Measurements from ENCODE around the gene SETD7. TPM values are rescaled to one million over a fixed set of nuclear protein-coding genes. Genes with fewer than 3 reads are reported as not detected.
"Not testable (repeated sequence)": the region's sequence is repeated elsewhere in the genome, so short reads cannot be mapped to it uniquely, and the experiment has no call there.

The SETD7 gene
- total and polyA plus RNA-seq, 7 donors, result 15.2 to 96.0 (median 78.4) TPM

DNA sequence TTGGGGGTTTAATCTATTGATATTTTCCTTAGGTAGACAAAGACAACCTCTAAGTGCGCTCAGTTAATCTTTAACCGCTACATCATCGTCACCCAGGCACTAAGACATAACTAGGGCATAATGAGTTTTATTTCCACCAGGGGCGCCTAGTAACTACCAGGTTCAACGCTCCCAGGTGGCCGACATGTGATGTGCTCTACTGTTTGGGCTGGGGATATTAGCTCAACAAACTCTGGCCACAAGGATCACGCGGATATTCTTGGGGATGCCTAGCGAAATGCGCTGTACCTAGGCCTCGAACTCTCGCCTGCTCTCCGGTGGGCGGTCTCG is 103.0 kb downstream of the SETD7 start:
- Histone ChIP-seq H3K9me3 (no peaks in the 10 kb centered on the region), H3K27me3 (ENCODE audit: insufficient read depth in 3 of 3, low read length in 2 of 3) (no peaks in the 10 kb centered on the region), H3K4me3 (peak overlapping the region; percentile 87), H3K36me3 (ENCODE audit: insufficient read depth in 1 of 2, low read depth in 1 of 2) (no peaks in the 10 kb centered on the region), H3K4me1 (peaks cover 21% of the 10 kb centered on the region), H3K27ac (peak overlapping the region; percentile 94)
- ATAC-seq (peak in 3 of 4 donors; percentile 19 to 45 (median 26)), DNase-seq (no peak)
- WGBS, 3 donors, result 4% methylated on average over 15 of the region's 15 CpGs
- intact Hi-C loops (cut with DNase I), result no loop called here
- TF ChIP-seq, protein P1, sequence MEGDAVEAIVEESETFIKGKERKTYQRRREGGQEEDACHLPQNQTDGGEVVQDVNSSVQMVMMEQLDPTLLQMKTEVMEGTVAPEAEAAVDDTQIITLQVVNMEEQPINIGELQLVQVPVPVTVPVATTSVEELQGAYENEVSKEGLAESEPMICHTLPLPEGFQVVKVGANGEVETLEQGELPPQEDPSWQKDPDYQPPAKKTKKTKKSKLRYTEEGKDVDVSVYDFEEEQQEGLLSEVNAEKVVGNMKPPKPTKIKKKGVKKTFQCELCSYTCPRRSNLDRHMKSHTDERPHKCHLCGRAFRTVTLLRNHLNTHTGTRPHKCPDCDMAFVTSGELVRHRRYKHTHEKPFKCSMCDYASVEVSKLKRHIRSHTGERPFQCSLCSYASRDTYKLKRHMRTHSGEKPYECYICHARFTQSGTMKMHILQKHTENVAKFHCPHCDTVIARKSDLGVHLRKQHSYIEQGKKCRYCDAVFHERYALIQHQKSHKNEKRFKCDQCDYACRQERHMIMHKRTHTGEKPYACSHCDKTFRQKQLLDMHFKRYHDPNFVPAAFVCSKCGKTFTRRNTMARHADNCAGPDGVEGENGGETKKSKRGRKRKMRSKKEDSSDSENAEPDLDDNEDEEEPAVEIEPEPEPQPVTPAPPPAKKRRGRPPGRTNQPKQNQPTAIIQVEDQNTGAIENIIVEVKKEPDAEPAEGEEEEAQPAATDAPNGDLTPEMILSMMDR (IDR thresholded peaks at IDR 0.05), result no peak

DNA sequence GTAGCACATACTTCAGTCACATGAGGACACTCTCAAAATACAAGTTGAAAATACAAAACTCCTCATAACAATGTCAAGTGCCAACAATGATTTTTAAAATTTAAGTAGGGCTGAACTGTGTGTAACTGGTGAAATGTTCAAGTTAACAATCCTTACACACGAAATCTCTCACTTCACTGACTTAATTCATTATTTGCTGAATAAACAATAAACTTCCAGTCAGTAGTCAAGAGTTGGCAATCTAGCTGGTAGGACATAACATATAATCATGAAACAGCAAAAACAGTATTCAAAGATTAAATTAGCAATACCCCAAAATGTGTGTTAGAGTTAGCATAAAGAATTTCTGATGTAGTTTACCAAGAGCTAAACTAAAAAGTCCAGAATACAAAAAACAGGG is 104.0 kb downstream of the SETD7 start:
- DNase-seq (no peak), ATAC-seq (no peak)
- H3K27me3 ChIP-seq (ENCODE audit: insufficient read depth in 3 of 3, low read length in 2 of 3), result no peaks in the 10 kb centered on the region
- intact Hi-C loops (cut with DNase I), result no loop called here
- TF ChIP-seq, protein P1 (IDR thresholded peaks at IDR 0.05), result no peak
- H3K4me3 ChIP-seq, result no peak overlapping the region
- no peaks in the 10 kb centered on the region for H3K9me3 ChIP-seq
- no peaks in the 10 kb centered on the region for H3K36me3 ChIP-seq (ENCODE audit: insufficient read depth in 1 of 2, low read depth in 1 of 2)
- H3K27ac ChIP-seq, result no peak overlapping the region
- H3K4me1 ChIP-seq, result peaks cover 16% of the 10 kb centered on the region
- WGBS, 3 donors, result 91 to 100% (median 97%) methylated on average over 1 of the region's 1 CpG

DNA sequence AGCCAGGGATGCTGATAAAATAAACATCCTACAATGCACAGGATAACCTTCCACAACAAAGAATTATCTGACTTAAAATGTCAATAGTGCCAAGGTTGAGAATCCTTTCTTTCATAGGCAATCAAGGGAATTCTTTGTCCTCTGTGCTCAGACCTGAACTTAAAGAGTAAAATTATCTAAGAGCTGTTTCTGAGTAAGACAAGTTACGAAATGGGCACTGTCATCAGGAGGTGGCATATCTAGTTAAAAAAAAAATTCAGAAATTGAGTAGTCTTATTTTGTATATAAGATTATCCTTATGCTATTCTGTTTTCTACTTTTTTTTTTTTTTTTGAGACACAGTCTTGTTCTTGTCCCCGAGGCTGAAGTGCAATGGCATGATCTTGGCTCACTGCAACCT is 105.4 kb downstream of the SETD7 start:
- H3K27ac ChIP-seq, result no peak overlapping the region
- 92 to 95% (median 93%) methylated on average over 2 of the region's 2 CpGs for WGBS, 3 donors
- no peaks in the 10 kb centered on the region for H3K27me3 ChIP-seq (ENCODE audit: insufficient read depth in 3 of 3, low read length in 2 of 3)
- H3K4me3 ChIP-seq, result no peak overlapping the region
- H3K9me3 ChIP-seq, result no peaks in the 10 kb centered on the region
- ATAC-seq, result no peak
- no peaks in the 10 kb centered on the region for H3K36me3 ChIP-seq (ENCODE audit: insufficient read depth in 1 of 2, low read depth in 1 of 2)
- TF ChIP-seq, protein P1 (IDR thresholded peaks at IDR 0.05), result no peak
- peaks cover 13% of the 10 kb centered on the region for H3K4me1 ChIP-seq
- no peak for DNase-seq
- intact Hi-C loops (cut with DNase I), result no loop called here

DNA sequence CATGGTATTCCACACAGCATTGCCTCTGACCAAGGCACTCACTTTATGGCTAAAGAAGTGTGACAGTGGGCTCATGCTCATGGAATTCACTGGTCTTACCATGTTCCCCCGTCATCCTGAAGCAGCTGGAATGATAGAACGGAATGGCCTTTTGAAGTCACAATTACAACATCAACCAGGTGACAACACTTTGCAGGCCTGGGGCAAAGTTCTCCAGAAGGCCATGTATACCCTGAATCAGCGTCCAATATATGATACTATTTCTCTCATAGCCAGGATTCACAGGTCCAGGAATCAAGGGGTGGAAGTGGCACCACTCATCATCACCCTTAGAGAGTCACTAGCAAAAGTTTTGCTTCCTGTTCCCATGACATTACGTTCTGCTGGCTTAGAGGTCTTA is 108.9 kb downstream of the SETD7 start:
- ATAC-seq; intact Hi-C loops (cut with DNase I); H3K9me3 ChIP-seq; H3K27me3 ChIP-seq (ENCODE audit: insufficient read depth in 3 of 3, low read length in 2 of 3); H3K36me3 ChIP-seq (ENCODE audit: insufficient read depth in 1 of 2, low read depth in 1 of 2); H3K4me1 ChIP-seq; DNase-seq; H3K4me3 ChIP-seq; H3K27ac ChIP-seq: not testable (repeated sequence)
- 92 to 98% (median 95%) methylated on average over 4 of the region's 4 CpGs for WGBS, 3 donors

Other genes with a start within 250 kb of the SETD7 start
- 1 to 10 TPM; 3.4 to 4.0 (median 3.6) TPM for gene RAB33B, start 102.1 kb downstream of the SETD7 start, total RNA-seq
- gene RAB33B, start 102.1 kb downstream of the SETD7 start, polyA plus RNA-seq, result 1 to 10 TPM; 1.3 to 2.4 (median 2.0) TPM
- gene MGST2, start 109.6 kb upstream of the SETD7 start, total RNA-seq, result 10 to 100 TPM; 18.2 to 56.2 (median 50.4) TPM
- gene MGST2, start 109.6 kb upstream of the SETD7 start, polyA plus RNA-seq, result 10 to 100 TPM; 25.6 to 47.0 (median 32.7) TPM